HepG2 (cell line): ENCODE results near the gene RPF1. TPM values are rescaled to one million over a fixed set of nuclear protein-coding genes. Genes with fewer than 3 reads are reported as not detected.

Source experiments
- ADNP ChIP-seq: sonication (generic); formaldehyde crosslinking; IDR thresholded peaks from 2 replicates; pipeline ENCODE4 v1.4.0; 2020; ENCODE audit warnings: missing genetic modification reagents
- AKAP8 ChIP-seq: sonication (generic); formaldehyde crosslinking; IDR thresholded peaks from 2 replicates; pipeline ENCODE4 v1.5.1; 2020; ENCODE audit warnings: mild to moderate bottlenecking, missing genetic modification reagents
- ARNT2 ChIP-seq: sonication (generic); formaldehyde crosslinking; IDR thresholded peaks from 2 replicates; pipeline ENCODE4 v1.8.0; 2022; ENCODE audit warnings: mild to moderate bottlenecking, low read depth, missing genetic modification reagents, moderate library complexity
- ASH2L ChIP-seq: fragments of 300-600, 200-600 bp; sonication (generic); IDR thresholded peaks from 2 replicates; pipeline ENCODE4 v1.7.0; 2017; ENCODE audit warnings: low read depth, mild to moderate bottlenecking, moderate library complexity, mixed read lengths, low read length; ENCODE audit not compliant: insufficient read length
- ATF7-NPFF ChIP-seq: sonication (generic); formaldehyde crosslinking; IDR thresholded peaks from 2 replicates; pipeline ENCODE4 v1.8.1; 2023; ENCODE audit warnings: mild to moderate bottlenecking, low read depth, missing genetic modification reagents, moderate library complexity
- CEBPB ChIP-seq: IDR thresholded peaks from 2 replicates; pipeline ENCODE4 v1.6.1; 2011; ENCODE audit warnings: low read depth, low read length, improper control_type of control experiment, borderline replicate concordance
- CREBL2 ChIP-seq: sonication (generic); formaldehyde crosslinking; IDR thresholded peaks from 2 replicates; pipeline ENCODE4 v1.8.1; 2023; ENCODE audit warnings: missing genetic modification reagents, mild to moderate bottlenecking, borderline replicate concordance
- FOXM1 ChIP-seq: sonication (generic); formaldehyde crosslinking; IDR thresholded peaks from 2 replicates; pipeline ENCODE4 v1.5.0; 2020; ENCODE audit warnings: missing genetic modification reagents
- GABPB1 ChIP-seq: IDR thresholded peaks from 2 replicates; pipeline ENCODE4 v1.6.1; 2016; ENCODE audit warnings: mild to moderate bottlenecking, missing genetic modification reagents, moderate library complexity, missing compliant biosample characterization
- HNF1B ChIP-seq: sonication (generic); formaldehyde crosslinking; IDR thresholded peaks from 2 replicates; pipeline ENCODE4 v1.5.1; 2020; ENCODE audit warnings: mild to moderate bottlenecking, moderate library complexity, missing genetic modification reagents
- MAFG ChIP-seq: sonication (generic); formaldehyde crosslinking; IDR thresholded peaks from 2 replicates; pipeline ENCODE4 v1.5.1; 2020; ENCODE audit warnings: mild to moderate bottlenecking, missing genetic modification reagents
- MLLT10 ChIP-seq: sonication (generic); formaldehyde crosslinking; IDR thresholded peaks from 2 replicates; pipeline ENCODE4 v1.4.0; 2020; ENCODE audit warnings: missing genetic modification reagents
- MXD3 ChIP-seq: IDR thresholded peaks from 2 replicates; pipeline ENCODE4 v1.6.1; 2016; ENCODE audit warnings: mild to moderate bottlenecking, missing biosample characterization, missing genetic modification reagents
- NFE2L1 ChIP-seq: sonication (generic); formaldehyde crosslinking; IDR thresholded peaks from 2 replicates; pipeline ENCODE4 v1.4.0; 2020; ENCODE audit warnings: missing genetic modification reagents, mild to moderate bottlenecking, borderline replicate concordance
- USF2 ChIP-seq, 2 experiments: sonication (generic) in 1 of 2; formaldehyde crosslinking in 1 of 2; IDR thresholded peaks; 2 replicates each; pipeline versions ENCODE4 v1.5.1 to v1.6.1; 2011 to 2020; ENCODE audit warnings: borderline replicate concordance in 1 of 2, low read depth in 1 of 2, low read length in 1 of 2, mild to moderate bottlenecking in 1 of 2, missing genetic modification reagents in 1 of 2, moderate library complexity in 1 of 2
- ZFP82 ChIP-seq: sonication (generic); formaldehyde crosslinking; IDR thresholded peaks from 2 replicates; pipeline ENCODE4 v1.5.1; 2020; ENCODE audit warnings: mild to moderate bottlenecking, missing genetic modification reagents, borderline replicate concordance
- ZNF253 ChIP-seq: sonication (generic); formaldehyde crosslinking; IDR thresholded peaks from 2 replicates; pipeline ENCODE4 v1.8.0; 2022; ENCODE audit warnings: mild to moderate bottlenecking, missing genetic modification reagents, borderline replicate concordance
- ZNF691 ChIP-seq: sonication (generic); formaldehyde crosslinking; IDR thresholded peaks from 2 replicates; pipeline ENCODE4 v1.4.0; 2020; ENCODE audit warnings: missing genetic modification reagents, low read depth, mild to moderate bottlenecking, borderline replicate concordance
- ZNF724P ChIP-seq: sonication (generic); formaldehyde crosslinking; IDR thresholded peaks from 2 replicates; pipeline ENCODE4 v1.8.0; 2022; ENCODE audit warnings: missing genetic modification reagents, borderline replicate concordance
- ZNF746 ChIP-seq: sonication (generic); formaldehyde crosslinking; IDR thresholded peaks from 2 replicates; pipeline ENCODE4 v1.8.0; 2022; ENCODE audit warnings: mild to moderate bottlenecking, missing genetic modification reagents
- ZNF883 ChIP-seq: sonication (generic); formaldehyde crosslinking; IDR thresholded peaks from 2 replicates; pipeline ENCODE4 v1.5.1; 2020; ENCODE audit warnings: mild to moderate bottlenecking, missing genetic modification reagents; ENCODE audit errors: not compliant biosample characterization
- polyA plus RNA-seq, 8 experiments: library from polyadenylated mRNA; depleted of rRNA in 3 of 8; stranded (reverse) in 7 of 8; unstranded in 1 of 8; fragments of >200 nt; fragmentation: Illumina TruSeq in 4 of 8; extraction: Trizol in 4 of 8; gene quantifications; 2 replicates each; pipeline versions ENCODE4 v1.2.1 to v1.2.3, GENCODE V29; 2011 to 2016; ENCODE audit warnings: low read depth in 4 of 8, missing spikeins in 1 of 8, mixed read lengths in 1 of 8; ENCODE audit not compliant: insufficient read depth in 1 of 8
- total RNA-seq, 5 experiments: library from RNA; depleted of rRNA; stranded (reverse); fragments of >200 nt; fragmentation: Illumina TruSeq; extraction: Trizol; gene quantifications; 2 replicates each; pipeline ENCODE4 v1.2.3, GENCODE V29; 2016; ENCODE audit warnings: low read depth in 1 of 5

Gene RPF1
- total and polyA plus RNA-seq, 2 of the 13 experiments (the other 11 are each of a cell fraction or from before 2014, with no cell fraction given) = 23.0 to 39.0 TPM

- TF ChIP-seq MXD3 (no peak), CREBL2 (CRISPR knock-in tag) (0 out of 2 replicates have a peak, but pooled peaks have one; percentile 21), ZNF746 (CRISPR knock-in tag) (no peak; the same call in 1 of the 2 replicates), NFE2L1 (CRISPR knock-in tag) (no peak), ZNF253 (CRISPR knock-in tag) (no peak), MAFG (CRISPR knock-in tag) (no peak), HNF1B (peak; percentile 10; the same call in 1 of the 2 replicates), CEBPB (no peak), MLLT10 (CRISPR knock-in tag) (no peak), AKAP8 (CRISPR knock-in tag) (no peak; the same call in 1 of the 2 replicates), ZNF724P (no peak), ZNF691 (CRISPR knock-in tag) (0 out of 2 replicates have a peak, but pooled peaks have one; percentile 24), ATF7-NPFF (CRISPR knock-in tag) (no peak), ZNF883 (CRISPR knock-in tag) (no peak), ADNP (CRISPR knock-in tag) (no peak), ZFP82 (CRISPR knock-in tag) (no peak), ARNT2 (CRISPR knock-in tag) (no peak), GABPB1 (peak; percentile 81), ASH2L (peak; percentile 84), USF2 (IDR thresholded peaks at IDR 0.05; ENCODE audit: low read depth, low read length) (no peak), USF2 (CRISPR knock-in tag; IDR thresholded peaks at IDR 0.05; ENCODE audit: borderline replicate concordance) (no peak), FOXM1 (CRISPR knock-in tag) (no peak)
Observed at GRCh38 chr1:84506002-84506728, 27.1 kb downstream of the RPF1 start, which contains the start of the genes GNG5 and SPATA1 (continued).
